ENCODE measurements around the gene CNTNAP2. TPM values are rescaled to one million over a fixed set of nuclear protein-coding genes. Genes with fewer than 3 reads are reported as not detected.

CNTNAP2 gene
- total RNA-seq, 1 donor from 2014 or later: 5.4 TPM

DNA sequence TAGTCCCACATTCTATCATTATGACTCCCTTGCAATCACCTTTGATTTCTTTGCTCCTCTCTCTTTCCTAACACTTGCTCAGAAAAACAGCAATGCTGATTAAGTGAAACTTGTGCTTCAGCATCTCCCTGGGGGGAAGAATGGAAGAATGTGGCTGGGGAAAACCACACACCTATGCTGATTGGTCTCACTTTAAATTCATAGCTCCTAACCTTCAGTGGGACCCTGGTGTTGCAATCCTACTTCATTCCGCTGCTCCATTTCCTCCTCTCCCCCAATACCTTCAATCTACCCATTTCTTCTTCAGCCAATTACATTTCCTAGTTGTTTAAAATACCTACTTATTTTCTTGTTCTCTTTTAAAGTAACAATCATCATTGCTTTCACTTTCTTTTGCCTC is 1307.3 kb downstream of the CNTNAP2 start:
- no peak overlapping the region for H3K4me3 Mint-ChIP-seq (ENCODE audit: unreplicated experiment)
- H3K9me3 Mint-ChIP-seq (ENCODE audit: unreplicated experiment): no peaks in the 10 kb centered on the region
- no peak for DNase-seq (ENCODE audit: low spot score)
- H3K27ac Mint-ChIP-seq (ENCODE audit: unreplicated experiment): no peak overlapping the region
- no peaks in the 10 kb centered on the region for H3K4me1 Mint-ChIP-seq (ENCODE audit: unreplicated experiment)
- TF ChIP-seq, protein P1, sequence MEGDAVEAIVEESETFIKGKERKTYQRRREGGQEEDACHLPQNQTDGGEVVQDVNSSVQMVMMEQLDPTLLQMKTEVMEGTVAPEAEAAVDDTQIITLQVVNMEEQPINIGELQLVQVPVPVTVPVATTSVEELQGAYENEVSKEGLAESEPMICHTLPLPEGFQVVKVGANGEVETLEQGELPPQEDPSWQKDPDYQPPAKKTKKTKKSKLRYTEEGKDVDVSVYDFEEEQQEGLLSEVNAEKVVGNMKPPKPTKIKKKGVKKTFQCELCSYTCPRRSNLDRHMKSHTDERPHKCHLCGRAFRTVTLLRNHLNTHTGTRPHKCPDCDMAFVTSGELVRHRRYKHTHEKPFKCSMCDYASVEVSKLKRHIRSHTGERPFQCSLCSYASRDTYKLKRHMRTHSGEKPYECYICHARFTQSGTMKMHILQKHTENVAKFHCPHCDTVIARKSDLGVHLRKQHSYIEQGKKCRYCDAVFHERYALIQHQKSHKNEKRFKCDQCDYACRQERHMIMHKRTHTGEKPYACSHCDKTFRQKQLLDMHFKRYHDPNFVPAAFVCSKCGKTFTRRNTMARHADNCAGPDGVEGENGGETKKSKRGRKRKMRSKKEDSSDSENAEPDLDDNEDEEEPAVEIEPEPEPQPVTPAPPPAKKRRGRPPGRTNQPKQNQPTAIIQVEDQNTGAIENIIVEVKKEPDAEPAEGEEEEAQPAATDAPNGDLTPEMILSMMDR (IDR thresholded peaks at IDR 0.05; ENCODE audit: unreplicated experiment): no peak
- H3K36me3 Mint-ChIP-seq (ENCODE audit: low read depth, unreplicated experiment): no peaks in the 10 kb centered on the region
- no peaks in the 10 kb centered on the region for H3K27me3 Mint-ChIP-seq (ENCODE audit: unreplicated experiment)

DNA sequence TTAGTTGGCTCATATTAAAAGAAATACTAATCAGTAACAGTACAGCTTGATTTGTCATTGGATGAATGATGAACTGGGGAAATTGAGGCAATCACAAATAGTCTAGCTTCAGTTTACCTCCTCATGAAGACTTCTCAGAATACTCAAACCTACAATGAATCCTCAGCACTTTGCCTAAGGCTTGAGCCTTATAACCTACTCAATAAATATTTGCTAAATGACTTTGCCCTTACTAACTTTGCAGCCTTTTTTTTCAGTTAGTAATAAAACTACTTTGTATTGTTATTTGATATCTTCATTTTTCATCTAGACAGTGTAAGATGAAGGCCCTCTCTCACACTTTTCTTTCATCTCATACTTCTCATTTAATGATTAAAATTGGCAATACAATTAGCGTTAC is 1311.5 kb downstream of the CNTNAP2 start:
- no peaks in the 10 kb centered on the region for H3K27me3 Mint-ChIP-seq (ENCODE audit: unreplicated experiment)
- H3K27ac Mint-ChIP-seq (ENCODE audit: unreplicated experiment): no peak overlapping the region
- H3K4me3 Mint-ChIP-seq (ENCODE audit: unreplicated experiment): no peak overlapping the region
- H3K36me3 Mint-ChIP-seq (ENCODE audit: low read depth, unreplicated experiment): peaks cover 3% of the 10 kb centered on the region
- TF ChIP-seq, protein P1 (IDR thresholded peaks at IDR 0.05; ENCODE audit: unreplicated experiment): no peak
- H3K4me1 Mint-ChIP-seq (ENCODE audit: unreplicated experiment): no peaks in the 10 kb centered on the region
- no peak for DNase-seq (ENCODE audit: low spot score)
- peaks cover 7% of the 10 kb centered on the region for H3K9me3 Mint-ChIP-seq (ENCODE audit: unreplicated experiment)

DNA sequence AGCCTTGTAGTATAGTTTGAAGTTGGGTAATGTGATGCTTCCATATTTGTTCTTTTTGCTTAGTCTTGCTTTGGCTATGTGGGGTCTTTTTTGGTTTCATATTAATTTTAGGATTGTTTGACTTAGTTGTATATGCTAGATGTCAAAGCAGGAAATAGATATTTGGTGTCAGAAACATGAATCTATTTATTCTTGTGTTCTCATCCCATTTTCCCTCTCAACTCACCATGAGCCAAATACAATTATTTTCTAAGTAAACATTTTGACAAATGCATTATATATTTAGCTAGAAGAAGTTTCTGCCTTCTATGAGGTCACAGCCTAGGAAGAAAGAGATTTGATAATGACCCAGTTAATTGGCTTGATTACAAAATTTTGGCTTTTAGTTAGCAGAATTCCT is 1313.4 kb downstream of the CNTNAP2 start:
- TF ChIP-seq, protein P1 (IDR thresholded peaks at IDR 0.05; ENCODE audit: unreplicated experiment): no peak
- no peak for DNase-seq (ENCODE audit: low spot score)
- Mint-ChIP-seq H3K27me3 (ENCODE audit: unreplicated experiment) (no peaks in the 10 kb centered on the region), H3K27ac (ENCODE audit: unreplicated experiment) (no peak overlapping the region), H3K4me3 (ENCODE audit: unreplicated experiment) (no peak overlapping the region), H3K4me1 (ENCODE audit: unreplicated experiment) (no peaks in the 10 kb centered on the region), H3K36me3 (ENCODE audit: low read depth, unreplicated experiment) (peaks cover 3% of the 10 kb centered on the region), H3K9me3 (ENCODE audit: unreplicated experiment) (peaks cover 9% of the 10 kb centered on the region)

GRCh38 chr7:147432079-147432478 is 1315.5 kb downstream of the CNTNAP2 start:
- DNase-seq (ENCODE audit: low spot score): peak; percentile 15
- H3K27ac Mint-ChIP-seq (ENCODE audit: unreplicated experiment): no peak overlapping the region

GRCh38 chr7:147432576-147432975 is 1316.0 kb downstream of the CNTNAP2 start:
- no peaks in the 10 kb centered on the region for H3K27me3 Mint-ChIP-seq (ENCODE audit: unreplicated experiment)
- H3K9me3 Mint-ChIP-seq (ENCODE audit: unreplicated experiment): peaks cover 9% of the 10 kb centered on the region
- H3K36me3 Mint-ChIP-seq (ENCODE audit: low read depth, unreplicated experiment): peaks cover 3% of the 10 kb centered on the region
- no peaks in the 10 kb centered on the region for H3K4me1 Mint-ChIP-seq (ENCODE audit: unreplicated experiment)
- H3K27ac Mint-ChIP-seq (ENCODE audit: unreplicated experiment): no peak overlapping the region
- no peak for DNase-seq (ENCODE audit: low spot score)
- TF ChIP-seq, protein P1 (IDR thresholded peaks at IDR 0.05; ENCODE audit: unreplicated experiment): no peak
- H3K4me3 Mint-ChIP-seq (ENCODE audit: unreplicated experiment): no peak overlapping the region

More at GRCh38 chr7:147432079-147432478, 1315.5 kb downstream of the CNTNAP2 start:
- Mint-ChIP-seq H3K36me3 (ENCODE audit: low read depth, unreplicated experiment) (peaks cover 3% of the 10 kb centered on the region), H3K27me3 (ENCODE audit: unreplicated experiment) (no peaks in the 10 kb centered on the region), H3K4me1 (ENCODE audit: unreplicated experiment) (no peaks in the 10 kb centered on the region), H3K9me3 (ENCODE audit: unreplicated experiment) (peaks cover 9% of the 10 kb centered on the region), H3K4me3 (ENCODE audit: unreplicated experiment) (no peak overlapping the region)
- TF ChIP-seq, protein P1 (IDR thresholded peaks at IDR 0.05; ENCODE audit: unreplicated experiment): no peak
